ENCODE results near the gene GRB7. TPM values are rescaled to one million over a fixed set of nuclear protein-coding genes. Genes with fewer than 3 reads are reported as not detected.

The GRB7 gene
- total and polyA plus RNA-seq, 9 of the 15 experiments (the other 6 are each of a cell fraction or from before 2014, with no cell fraction given) = 0.04 to 6.2 (median 2.2) TPM

- H3K27me3 ChIP-seq (ENCODE audit: control insufficient read depth in 2 of 2, insufficient read depth in 2 of 2, low read length in 2 of 2) = no peaks in the 10 kb centered on the region; a peak in 1 of 5 replicates
- no peaks in the 10 kb centered on the region for H4K20me1 ChIP-seq (replicated peaks; ENCODE audit: control insufficient read depth, insufficient read depth, low read length)
- no peak overlapping the region for H2AFZ ChIP-seq (ENCODE audit: low read depth, low read length)
- no peak for TF ChIP-seq ZC3H8 (IDR thresholded peaks at IDR 0.05)
- no peak for TF ChIP-seq SP2 (IDR thresholded peaks at IDR 0.05; ENCODE audit: extremely low read depth, low read depth, low read length, poor library complexity, severe bottlenecking)
- no peak for TF ChIP-seq CBX3 (IDR thresholded peaks at IDR 0.05; ENCODE audit: borderline replicate concordance in 1 of 2, low read length in 2 of 2)
- no peak for TF ChIP-seq SRSF3 (IDR thresholded peaks at IDR 0.05; ENCODE audit: insufficient read depth, low read length)
- no peak for TF ChIP-seq ZBTB1 (CRISPR knock-in tag; IDR thresholded peaks at IDR 0.05; ENCODE audit: borderline replicate concordance, low read depth)
- TF ChIP-seq STAT5A (IDR thresholded peaks at IDR 0.05; ENCODE audit: borderline replicate concordance, low read length) = no peak
- TF ChIP-seq, protein P1, sequence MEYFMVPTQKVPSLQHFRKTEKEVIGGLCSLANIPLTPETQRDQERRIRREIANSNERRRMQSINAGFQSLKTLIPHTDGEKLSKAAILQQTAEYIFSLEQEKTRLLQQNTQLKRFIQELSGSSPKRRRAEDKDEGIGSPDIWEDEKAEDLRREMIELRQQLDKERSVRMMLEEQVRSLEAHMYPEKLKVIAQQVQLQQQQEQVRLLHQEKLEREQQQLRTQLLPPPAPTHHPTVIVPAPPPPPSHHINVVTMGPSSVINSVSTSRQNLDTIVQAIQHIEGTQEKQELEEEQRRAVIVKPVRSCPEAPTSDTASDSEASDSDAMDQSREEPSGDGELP (CRISPR knock-in tag; IDR thresholded peaks at IDR 0.05; ENCODE audit: borderline replicate concordance) = no peak
- no TSS peak for BruUV-seq (replicated peaks)
- H3K9ac ChIP-seq (ENCODE audit: insufficient read depth in 1 of 2, low read depth in 2 of 2, low read length in 2 of 2) = no peak overlapping the region
- H3K79me2 ChIP-seq (ENCODE audit: control insufficient read depth, insufficient read depth, low read length) = no peaks in the 10 kb centered on the region
- no peaks in the 10 kb centered on the region for H3K9me3 ChIP-seq (replicated peaks; ENCODE audit: control insufficient read depth, insufficient read depth, low read depth, low read length)
- ATAC-seq (no peak), DNase-seq (ENCODE audit: extremely low read depth in 1 of 4, low spot score in 3 of 4) (no peak), FAIRE-seq (no peak)
- 40% methylated on average over 34 of the region's 57 CpGs for WGBS (ENCODE audit: insufficient coverage, low coverage, missing lambda C conversion rate)
- H3K9me1 ChIP-seq (ENCODE audit: control insufficient read depth, insufficient read depth, low read length) = no peaks in the 10 kb centered on the region
- no peaks in the 10 kb centered on the region for H3K36me3 ChIP-seq (ENCODE audit: control insufficient read depth, insufficient read depth, low read length)
- no peak overlapping the region for H3K27ac ChIP-seq (ENCODE audit: extremely low read depth, low read depth, low read length)
- POLR2A ChIA-PET = interaction anchor here (0.7 to 1.5 kb wide), 4 partner anchors 12 to 82 kb away, joined by 3 to 7 read pairs (median 4); no protein-coding TSS in a partner anchor
- H3K4me2 ChIP-seq (ENCODE audit: insufficient read depth, low read length) = no peak overlapping the region
- H3K4me1 ChIP-seq (replicated peaks in 1 of 2; ENCODE audit: control insufficient read depth in 2 of 2, insufficient read depth in 2 of 2, low read length in 2 of 2) = peaks cover 0 to 22% of the 10 kb centered on the region in 2 experiments; a peak in 3 of 5 replicates
- CTCF ChIA-PET (ENCODE audit: low intra/inter-chr PET ratio) = no interaction called here
- in situ Hi-C loops (cut with MboI) = no loop called here
- no peak overlapping the region for H3K4me3 ChIP-seq
- intact Hi-C loops (cut with micrococcal nuclease) = no loop called here
These were observed 37.4 kb upstream of the GRB7 start for GRCh38 chr17:39700148-39700987.

Measured in K562 (cell line).